ENCODE results near the gene PIK3IP1.

PIK3IP1 gene

DNA sequence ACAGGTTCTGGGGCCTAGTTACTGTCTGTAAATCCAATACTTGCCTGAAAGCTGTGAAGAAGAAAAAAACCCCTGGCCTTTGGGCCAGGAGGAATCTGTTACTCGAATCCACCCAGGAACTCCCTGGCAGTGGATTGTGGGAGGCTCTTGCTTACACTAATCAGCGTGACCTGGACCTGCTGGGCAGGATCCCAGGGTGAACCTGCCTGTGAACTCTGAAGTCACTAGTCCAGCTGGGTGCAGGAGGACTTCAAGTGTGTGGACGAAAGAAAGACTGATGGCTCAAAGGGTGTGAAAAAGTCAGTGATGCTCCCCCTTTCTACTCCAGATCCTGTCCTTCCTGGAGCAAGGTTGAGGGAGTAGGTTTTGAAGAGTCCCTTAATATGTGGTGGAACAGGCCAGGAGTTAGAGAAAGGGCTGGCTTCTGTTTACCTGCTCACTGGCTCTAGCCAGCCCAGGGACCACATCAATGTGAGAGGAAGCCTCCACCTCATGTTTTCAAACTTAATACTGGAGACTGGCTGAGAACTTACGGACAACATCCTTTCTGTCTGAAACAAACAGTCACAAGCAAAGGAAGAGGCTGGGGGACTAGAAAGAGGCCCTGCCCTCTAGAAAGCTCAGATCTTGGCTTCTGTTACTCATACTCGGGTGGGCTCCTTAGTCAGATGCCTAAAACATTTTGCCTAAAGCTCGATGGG is 13.5 kb downstream of the PIK3IP1 start:
- no peak for DNase-seq

DNA sequence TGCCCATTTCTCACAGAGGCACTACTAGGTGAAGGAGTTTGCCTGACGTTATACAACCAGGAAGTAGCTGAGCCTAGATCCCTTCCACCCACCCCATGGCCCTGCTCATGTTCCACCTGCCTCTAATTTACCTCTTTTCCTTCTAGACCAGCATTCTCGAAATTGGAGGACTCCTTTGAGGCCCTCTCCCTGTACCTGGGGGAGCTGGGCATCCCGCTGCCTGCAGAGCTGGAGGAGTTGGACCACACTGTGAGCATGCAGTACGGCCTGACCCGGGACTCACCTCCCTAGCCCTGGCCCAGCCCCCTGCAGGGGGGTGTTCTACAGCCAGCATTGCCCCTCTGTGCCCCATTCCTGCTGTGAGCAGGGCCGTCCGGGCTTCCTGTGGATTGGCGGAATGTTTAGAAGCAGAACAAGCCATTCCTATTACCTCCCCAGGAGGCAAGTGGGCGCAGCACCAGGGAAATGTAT is 14.1 kb downstream of the PIK3IP1 start:
- no peak for DNase-seq

DNA sequence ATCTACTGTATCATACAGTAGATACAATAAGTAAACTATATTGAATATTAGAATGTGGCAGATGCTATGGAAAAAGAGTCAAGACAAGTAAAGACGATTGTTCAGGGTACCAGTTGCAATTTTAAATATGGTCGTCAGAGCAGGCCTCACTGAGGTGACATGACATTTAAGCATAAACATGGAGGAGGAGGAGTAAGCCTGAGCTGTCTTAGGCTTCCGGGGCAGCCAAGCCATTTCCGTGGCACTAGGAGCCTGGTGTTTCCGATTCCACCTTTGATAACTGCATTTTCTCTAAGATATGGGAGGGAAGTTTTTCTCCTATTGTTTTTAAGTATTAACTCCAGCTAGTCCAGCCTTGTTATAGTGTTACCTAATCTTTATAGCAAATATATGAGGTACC is 14.5 kb downstream of the PIK3IP1 start:
- DNase-seq, result no peak

DNA sequence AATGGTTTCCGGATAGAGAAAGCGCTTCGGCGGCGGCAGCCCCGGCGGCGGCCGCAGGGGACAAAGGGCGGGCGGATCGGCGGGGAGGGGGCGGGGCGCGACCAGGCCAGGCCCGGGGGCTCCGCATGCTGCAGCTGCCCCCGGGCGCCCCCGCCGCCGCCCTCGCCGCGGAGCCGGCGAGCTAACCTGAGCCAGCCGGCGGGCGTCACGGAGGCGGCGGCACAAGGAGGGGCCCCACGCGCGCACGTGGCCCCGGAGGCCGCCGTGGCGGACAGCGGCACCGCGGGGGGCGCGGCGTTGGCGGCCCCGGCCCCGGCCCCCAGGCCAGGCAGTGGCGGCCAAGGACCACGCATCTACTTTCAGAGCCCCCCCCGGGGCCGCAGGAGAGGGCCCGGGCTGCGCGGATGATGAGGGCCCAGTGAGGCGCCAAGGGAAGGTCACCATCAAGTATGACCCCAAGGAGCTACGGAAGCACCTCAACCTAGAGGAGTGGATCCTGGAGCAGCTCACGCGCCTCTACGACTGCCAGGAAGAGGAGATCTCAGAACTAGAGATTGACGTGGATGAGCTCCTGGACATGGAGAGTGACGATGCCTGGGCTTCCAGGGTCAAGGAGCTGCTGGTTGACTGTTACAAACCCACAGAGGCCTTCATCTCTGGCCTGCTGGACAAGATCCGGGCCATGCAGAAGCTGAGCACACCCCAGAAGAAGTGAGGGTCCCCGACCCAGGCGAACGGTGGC is 15.7 kb downstream of the PIK3IP1 start:
- DNase-seq, result no peak

DNA sequence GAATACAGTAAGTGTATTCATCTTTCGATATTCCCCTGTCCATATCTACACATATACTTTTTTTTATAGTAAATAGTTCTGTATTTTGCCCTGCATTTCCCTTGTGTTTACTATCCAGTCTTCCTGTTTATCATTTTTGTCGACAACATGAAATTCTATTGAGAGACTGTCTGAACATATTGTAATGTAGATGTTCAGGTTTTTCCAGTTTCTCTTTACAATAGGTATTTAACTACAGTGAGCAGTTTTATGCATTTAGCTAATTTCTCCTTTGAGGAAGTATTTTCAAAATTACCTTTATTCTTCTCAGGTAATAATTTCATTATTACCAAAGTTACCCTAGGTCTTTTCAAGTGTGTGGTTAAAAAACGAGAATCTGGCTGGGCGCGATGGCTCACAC is 16.7 kb downstream of the PIK3IP1 start:
- no peak for DNase-seq

DNA sequence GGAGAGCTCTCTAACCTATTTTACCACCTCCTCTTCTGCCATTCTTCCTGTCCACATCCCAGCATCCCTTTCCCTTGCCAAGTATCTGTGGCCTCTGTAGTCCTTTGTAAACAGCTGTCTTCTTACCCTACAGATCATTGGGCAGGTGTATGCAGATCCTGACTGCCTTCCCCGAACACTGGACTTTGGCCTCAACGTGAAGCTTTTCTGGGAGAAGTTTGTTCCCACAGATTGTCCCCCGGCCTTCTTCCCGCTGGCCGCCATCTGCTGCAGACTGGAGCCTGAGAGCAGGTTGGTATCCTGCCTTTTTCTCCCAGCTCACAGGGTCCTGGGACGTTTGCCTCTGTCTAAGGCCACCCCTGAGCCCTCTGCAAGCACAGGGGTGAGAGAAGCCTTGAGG is 17.3 kb downstream of the PIK3IP1 start:
- DNase-seq, result no peak

DNA sequence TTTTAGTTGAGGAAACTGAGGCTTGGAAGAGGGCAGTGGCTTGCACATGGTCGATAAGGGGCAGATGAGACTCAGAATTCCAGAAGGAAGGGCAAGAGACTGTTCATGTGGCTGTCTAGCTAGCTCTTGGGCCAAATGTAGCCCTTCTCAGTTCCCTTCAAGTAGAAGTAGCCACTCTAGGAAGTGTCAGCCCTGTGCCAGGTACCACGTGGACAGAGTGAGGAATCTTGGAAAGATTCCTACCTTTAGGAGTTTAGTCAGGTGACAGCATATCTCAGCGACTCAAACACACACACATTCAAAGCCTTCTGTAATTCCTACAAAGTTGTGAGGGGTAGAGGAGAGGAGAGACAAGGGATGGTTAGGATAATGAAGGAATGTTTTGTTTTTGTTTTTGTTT is 18.3 kb downstream of the PIK3IP1 start:
- no peak for DNase-seq

DNA sequence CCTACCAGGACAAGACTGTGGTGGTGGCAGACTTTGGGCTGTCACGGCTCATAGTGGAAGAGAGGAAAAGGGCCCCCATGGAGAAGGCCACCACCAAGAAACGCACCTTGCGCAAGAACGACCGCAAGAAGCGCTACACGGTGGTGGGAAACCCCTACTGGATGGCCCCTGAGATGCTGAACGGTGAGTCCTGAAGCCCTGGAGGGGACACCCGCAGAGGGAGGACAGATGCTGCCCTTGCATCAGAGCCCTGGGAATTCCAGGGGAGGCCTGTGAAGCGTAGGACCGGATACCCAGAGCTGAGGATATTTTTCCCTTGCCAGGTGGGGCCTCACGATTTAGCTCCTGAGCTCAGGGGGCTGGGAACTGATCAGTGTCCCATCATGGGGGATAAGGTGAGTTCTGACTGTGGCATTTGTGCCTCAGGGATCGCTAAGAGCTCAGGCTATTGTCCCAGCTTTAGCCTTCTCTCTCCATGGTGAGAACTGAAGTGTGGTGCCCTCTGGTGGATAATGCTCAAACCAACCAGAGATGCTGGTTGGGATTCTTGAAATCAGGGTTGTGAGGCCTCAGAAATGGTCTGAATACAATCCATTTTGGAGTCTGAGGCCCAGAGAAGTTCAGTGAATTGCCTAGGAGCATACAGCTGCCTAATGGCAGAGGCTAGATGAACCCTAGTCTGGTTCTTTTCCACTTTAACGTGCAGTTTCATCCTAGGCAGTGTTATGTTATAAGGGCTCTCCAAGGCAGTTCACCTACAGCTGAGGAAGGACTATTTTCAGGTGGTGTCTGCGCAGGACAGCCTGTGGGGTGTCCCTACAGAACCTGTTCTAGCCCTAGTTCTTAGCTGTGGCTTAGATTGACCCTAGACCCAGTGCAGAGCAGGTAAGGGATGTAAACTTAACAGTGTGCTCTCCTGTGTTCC is 19.5 kb downstream of the PIK3IP1 start:
- DNase-seq, result peak; percentile 77

DNA sequence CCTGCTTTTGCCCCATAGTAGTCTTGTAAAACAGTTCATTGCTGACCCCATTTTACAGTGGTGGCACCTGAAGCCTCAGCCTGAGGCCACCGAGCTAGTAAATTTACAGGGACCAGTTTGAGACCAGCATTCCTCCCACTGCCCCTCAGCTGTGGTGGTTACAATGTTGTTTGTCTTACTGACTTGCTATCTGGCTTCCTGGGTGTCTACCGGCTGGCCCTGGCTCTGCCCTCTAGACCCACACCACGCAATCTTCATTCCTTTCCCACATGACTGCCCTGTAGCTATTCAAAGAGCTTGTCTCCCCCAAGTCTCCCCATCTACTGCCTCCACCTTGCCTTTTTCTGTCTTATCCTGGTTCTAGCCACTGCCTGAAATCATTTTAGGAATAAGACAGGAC is 20.8 kb downstream of the PIK3IP1 start:
- no peak for DNase-seq

DNA sequence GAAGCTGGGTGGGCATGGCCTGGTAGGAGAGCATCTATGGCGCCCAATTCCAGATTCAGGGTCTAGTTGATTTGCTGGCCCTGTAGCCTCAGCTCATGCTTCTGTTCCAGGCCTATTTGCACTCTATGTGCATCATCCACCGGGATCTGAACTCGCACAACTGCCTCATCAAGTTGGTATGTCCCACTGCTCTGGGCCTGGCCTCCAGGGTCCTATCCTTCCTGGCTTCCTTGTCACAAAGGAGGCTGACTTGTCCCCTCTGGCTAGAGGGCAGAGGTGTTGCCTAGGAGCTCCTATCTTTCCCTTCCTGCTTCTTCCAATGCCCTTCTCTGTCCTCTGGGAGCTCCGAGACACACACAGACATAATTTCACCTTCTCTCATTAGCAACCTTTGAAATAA is 21.3 kb downstream of the PIK3IP1 start:
- no peak for DNase-seq

DNA sequence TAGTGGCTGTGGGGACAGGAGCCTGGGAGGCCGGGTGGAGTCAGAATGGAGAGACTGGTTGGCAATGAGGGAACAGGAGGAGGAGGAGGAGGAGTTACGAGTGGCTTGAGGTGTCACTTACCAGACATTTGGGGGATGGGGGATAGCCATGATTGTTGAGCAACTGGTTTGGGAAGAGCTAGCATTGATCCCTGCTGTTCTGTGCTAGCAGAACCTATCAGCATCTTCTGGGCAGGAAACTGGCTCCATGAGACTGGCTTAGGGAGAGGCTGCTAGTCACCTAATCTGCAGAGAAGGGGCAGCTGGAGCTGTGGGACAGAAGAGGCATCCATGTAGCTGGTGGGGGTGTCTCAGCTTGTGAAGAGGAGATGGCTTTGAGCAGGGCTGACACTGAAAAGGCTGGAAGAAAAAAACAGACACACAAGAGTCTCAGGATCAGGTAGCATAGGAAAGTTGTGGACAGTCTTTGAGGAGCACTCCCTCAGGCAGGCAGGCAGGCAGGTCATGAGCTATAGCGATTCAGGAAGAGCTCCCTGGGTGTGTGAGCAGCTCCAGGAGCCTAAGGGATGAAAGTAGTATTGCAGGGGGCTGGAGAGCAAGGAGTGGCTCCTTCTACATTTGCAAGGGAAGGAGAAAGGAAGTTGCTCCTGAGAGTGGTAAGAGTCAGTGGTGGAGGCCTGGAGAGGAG is 22.3 kb downstream of the PIK3IP1 start:
- DNase-seq, result no peak

DNA sequence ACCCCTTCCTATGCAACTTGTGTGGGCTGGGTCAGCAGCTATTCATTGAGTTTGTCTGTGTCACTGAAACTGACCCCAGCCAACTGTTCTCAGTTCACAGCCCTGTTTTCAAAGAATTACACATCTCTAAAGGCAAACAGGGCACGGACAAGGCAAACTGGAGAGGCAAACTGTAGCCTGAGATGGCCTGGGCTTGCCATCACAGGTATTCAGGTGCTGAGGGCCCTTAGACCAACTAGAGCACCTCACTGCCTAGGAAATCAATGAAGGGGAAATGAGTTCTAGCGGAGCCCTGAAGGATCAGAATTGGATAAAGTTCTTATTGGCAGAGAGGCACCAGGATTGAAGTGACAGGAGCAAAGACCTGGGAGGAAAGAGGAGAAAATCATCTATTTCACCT is 24.0 kb downstream of the PIK3IP1 start:
- DNase-seq, result no peak

DNA sequence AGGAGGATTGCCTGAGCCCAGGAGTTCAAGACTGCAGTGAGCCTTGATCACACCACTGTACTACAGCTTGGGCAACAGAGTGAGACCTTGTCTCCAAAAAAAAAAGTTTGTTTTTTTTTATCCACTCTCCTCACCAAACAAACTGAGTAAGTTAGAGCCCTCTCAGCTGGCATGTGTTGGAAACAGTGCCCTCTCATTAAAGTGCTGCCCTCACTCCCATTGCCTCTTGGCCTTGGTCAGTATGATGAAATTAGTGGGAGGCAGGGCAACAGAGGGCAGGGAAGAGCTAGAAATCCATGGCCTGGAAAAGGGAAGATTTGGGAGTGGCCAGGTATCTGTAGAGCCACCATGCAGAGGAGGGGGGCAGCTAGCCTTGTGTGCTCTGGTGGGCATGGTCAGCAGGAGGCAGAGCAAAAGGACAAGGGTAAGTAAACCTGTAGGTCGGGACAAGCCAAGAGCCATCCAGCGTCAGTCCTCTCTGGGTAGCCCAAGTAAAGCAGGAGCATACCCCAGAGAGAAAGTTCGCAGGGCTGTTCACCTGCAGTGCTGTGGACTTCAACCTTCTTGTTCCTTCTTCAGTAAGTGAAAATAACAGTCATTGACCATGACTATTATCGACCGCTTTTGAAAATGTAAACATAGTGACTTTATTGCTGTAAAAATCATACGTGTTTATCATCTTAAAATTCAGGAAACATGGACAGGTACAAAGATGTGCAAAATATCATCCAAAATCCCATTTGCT is 28.2 kb downstream of the PIK3IP1 start:
- no peak for DNase-seq

DNA sequence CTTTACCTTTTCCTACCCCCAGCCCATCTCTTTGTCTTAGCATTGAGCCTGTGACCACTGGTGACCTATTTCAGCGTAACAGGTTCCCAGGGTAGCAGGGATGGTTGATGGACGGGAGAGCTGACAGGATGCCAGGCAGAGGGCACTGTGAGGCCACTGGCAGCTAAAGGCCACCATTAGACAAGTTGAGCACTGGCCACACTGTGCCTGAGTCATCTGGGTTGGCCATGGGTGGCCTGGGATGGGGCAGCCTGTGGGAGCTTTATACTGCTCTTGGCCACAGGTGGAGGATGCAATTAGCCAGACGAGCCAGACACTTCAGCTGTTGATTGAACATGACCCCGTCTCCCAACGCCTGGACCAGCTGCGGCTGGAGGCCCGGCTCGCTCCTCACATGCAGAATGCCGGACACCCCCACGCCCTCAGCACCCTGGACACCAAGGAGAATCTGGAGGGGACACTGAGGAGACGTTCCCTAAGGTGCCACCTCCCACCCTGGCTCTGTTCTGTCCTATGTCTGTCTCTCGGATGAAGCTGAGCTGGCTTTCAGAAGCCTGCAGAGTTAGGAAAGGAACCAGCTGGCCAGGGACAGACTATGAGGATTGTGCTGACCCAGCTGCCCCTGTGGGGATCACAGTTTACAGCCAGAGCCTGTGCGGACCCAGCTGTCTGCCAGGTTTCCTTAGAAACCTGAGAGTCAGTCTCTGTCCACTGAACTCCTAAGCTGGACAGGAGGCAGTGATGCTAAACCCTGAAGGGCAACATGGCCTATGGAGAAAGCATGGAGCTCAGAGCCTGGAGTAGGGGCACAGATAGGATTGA is 29.8 kb downstream of the PIK3IP1 start:
- peak; percentile 47 for DNase-seq

DNA sequence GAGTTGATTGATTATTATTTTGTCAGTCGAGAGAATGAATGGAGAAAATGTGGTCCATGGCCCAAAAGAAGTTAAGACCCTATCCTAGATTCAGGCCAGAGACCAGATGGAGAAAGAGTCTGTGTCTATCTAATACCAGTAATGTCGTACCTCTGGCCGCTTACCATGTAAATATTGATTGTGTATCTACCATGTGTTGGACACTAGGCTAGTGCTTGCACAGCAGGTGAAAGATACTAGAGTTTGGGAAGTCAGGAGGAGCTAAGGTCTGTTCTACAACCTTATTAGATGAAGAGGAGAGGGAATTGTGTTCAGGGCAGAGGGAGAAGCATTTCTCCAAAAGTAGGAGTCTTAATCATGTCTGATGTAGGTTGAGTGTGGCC is 31.8 kb downstream of the PIK3IP1 start:
- DNase-seq, result no peak

DNA sequence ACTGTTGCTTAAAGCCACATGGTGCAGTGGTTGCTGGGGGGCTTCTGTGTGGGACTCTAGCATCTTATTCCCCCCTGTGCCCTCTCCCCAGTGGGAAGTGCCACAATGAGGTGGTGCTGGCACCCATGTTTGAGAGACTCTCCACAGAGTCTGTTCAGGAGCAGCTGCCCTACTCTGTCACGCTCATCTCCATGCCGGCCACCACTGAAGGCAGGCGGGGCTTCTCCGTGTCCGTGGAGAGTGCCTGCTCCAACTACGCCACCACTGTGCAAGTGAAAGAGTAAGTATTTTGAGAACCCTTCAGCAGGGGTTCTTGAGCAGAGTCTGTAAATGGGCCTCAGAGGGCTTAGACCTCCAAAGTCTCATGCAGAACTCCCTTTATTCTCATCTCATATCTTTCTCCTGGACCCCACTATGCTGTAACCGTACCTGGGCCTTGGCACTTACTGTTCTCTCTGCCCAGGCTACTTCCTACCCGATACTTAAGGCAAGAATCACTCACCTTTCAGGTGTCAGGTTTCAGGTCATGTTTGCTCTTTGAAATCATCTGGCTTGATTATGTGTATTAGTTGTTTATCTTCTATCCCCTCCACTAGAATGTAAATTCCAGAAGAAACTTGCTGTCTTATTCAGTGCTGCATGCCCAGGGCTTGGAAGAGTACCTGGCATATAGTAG is 32.4 kb downstream of the PIK3IP1 start:
- no peak for DNase-seq

DNA sequence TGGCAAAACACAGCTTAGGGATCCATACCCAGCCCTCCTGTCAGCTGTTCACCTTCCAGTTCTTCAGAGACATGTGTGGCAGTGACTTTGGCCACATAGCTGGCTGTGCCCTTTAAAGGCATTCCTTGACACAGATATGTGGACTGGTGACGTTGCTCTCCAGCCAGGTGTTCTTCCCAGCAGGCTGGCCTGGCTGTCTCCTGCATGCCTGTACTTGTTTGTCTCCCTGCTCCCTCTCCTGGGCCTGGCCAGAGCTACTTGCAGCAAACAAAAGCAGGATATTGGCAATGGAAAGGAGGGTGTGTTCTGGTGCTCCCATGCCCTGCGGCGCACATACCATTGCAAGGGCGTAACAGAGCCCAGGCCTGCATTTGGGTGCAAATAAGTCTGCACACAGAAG is 38.3 kb downstream of the PIK3IP1 start:
- DNase-seq, result no peak

DNA sequence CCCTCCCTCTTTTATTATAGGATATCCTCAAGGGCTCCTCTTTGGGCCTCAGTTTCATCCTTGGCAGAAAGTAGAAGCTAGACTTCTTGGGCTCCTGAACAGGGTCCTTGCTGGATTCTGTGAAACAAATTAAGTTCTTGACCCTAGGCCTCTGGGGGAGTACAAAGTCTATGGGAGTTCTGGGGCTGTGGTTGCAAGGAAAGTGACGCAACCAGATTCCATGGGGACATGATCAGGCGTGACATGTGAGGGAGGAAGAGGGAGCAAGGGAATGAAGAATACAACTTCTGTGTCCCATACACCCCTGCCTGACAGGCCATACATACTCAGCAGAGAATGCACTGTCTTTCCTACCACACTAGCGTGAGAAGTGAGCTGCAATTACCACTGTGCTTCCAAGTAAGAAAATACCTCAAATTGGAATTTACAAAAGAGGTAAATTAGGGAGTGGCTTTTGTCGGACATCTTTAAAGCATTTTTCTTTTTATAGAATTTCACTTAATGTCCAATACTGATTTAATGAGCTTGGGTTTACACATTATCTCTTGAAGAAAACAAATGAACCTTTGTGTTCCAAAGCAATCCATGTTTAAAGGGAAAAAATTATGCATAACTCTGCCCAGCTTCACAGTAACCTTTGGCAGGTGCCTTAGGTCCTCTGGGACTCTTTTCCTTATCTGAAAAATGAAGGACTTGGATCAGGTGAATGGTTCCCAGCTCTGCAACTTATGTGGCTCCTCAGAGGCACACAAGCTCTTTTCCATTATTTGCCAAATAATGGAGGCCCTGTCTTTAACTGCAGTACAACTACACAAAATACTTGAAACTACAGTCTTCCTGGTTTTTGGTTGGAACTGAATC is 41.3 kb downstream of the PIK3IP1 start:
- DNase-seq, result no peak

All from retina (tissue), 1 donor.